Stimulated activated CD8-positive, alpha-beta memory T cell treated with anti-CD3 and anti-CD28 coated beads, Interleukin-2, amount 100 ng/mL, for 48 hours (primary cell): ENCODE data around the gene WDR86.

ENCODE experiments used
- DNase-seq, 2 donors: peaks; one replicate each; pipeline ENCODE4 v3.0.0-alpha.2; 2020; ENCODE audit warnings: low read depth in 2 of 2

The WDR86 gene

DNA sequence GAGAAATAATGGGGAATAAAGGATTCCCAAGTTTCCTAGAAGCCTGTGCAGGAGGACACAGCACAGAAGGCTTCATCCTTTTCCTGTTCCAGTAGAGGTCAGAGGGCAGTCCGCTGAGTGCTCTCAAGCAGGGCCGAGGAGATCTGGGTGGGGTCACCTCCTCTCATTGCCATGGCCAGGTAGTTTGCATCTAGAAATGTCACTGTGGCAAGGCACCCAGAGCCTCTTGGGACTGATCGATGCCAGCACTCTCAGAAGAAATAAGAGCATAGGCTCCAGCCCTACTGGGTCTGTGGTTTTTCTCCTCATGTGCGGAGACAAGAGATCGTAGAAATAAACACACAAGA is 60.4 kb downstream of the WDR86 start:
- no peak for DNase-seq

- DNase-seq = no peak
These were observed 60.9 kb downstream of the WDR86 start for GRCh38 chr7:151348970-151349369.

DNA sequence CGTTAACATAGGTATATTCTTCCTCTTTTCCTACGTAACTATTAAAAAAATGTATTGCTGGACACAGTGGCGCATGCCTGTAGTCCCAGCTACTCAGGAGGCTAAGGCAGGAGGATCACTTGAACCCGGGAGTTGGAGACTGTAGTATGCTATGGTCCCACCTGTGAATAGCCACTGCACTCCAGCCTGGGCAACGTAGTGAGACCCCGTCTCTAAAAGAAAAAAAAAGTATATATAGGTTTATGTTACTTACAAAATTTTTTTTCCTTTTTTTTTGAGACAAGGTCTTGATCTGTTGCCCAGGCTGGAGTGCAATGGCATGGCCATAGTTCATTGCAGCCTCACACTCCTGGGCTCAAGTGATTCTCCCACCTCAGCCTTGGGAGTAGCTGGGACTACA is 62.6 kb downstream of the WDR86 start:
- no peak for DNase-seq

DNA sequence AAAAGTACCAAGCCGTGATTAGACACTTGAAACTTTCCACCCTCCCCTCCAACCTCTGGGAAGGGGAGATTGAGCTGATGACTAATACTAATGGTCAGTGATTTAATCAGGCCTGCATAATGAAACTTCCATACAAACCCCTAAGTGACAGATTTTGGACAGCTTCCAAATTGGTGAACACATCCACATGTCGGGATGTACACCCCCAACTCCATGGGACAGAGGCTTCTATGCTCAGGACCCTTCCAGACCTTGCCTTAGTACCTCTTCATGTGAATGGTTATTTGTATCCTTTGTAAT is 63.4 kb downstream of the WDR86 start:
- no peak for DNase-seq

DNA sequence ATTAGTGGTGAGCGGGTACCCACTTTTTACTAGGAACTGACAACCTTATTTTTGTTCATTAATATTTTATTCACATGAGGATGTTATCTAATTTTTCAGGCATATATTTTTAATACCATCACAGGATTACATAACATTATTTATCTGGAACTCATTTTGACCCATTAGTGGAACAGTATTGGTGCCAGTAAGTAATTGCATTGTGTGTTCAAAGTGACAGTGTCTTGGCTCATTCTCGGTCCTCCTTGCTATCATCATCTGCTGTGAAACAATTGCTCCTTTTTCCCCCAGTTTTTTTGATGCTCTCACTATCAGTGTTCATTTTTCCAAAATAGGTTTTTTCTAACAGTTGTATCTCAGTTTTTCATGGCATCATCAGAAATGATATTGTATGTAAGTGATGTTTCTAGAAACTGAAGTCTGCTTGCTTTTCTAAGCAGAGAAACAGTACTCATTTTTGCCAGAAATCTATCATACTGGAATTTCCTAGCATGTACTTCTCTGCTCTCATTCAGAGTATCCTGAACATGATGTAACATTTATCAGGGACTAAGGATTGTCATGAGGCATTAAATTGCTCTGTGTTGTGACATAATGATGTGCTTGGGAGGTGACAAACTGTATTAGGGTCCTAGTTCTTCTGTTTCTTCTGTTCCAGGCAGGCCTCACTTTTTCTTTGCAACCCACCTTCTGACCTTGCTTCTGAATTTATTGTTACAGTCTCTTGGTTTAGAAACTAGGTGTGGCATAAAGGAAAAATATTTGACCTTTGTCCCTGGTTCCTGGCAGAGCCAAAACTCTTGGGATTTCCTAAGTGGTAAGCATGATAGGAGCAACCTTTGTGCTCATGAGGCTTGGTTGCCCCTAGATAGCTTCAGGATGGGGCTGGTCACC is 64.0 kb downstream of the WDR86 start:
- DNase-seq = no peak

GRCh38 chr7:151343516-151343915 is 66.3 kb downstream of the WDR86 start:
- no peak for DNase-seq

GRCh38 chr7:151342811-151343210 is 67.0 kb downstream of the WDR86 start:
- DNase-seq = no peak

DNA sequence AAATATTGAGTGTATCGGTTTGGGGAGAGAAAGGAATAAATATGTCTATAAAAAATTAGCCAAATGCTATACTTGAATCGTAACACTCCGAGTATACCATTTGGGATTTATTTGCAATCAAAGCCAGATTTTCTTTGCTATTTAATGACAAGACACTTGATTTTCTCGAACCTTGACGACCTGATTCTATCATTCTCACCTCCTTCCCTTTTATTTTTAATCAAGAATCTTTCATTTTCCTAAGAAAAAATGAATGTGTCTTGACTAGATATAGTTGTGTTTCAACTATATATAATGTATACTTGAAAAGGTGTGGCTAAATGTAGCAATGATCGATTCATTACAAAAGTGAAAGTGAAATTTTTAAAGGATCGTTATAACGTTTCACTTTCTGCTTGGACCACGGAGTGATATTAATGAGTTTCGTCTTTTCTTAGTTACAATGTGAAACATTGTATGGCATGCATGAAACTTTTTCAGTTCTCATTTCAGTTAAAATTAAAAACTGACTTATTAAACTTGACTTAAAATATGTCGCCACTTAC is 67.7 kb downstream of the WDR86 start:
- no peak for DNase-seq

GRCh38 chr7:151341357-151342101 is 68.3 kb downstream of the WDR86 start, which contains the start of gene NUB1:
Gene NUB1 (plus strand): TSS chr7:151341812. CDS start chr7:151345350, 3,538 bp downstream.
- DNase-seq = peak; percentile 91 to 92

GRCh38 chr7:151340794-151341356 is 69.0 kb downstream of the WDR86 start:
- no peak for DNase-seq

GRCh38 chr7:151339651-151340382 is 70.0 kb downstream of the WDR86 start:
- DNase-seq = no peak

DNA sequence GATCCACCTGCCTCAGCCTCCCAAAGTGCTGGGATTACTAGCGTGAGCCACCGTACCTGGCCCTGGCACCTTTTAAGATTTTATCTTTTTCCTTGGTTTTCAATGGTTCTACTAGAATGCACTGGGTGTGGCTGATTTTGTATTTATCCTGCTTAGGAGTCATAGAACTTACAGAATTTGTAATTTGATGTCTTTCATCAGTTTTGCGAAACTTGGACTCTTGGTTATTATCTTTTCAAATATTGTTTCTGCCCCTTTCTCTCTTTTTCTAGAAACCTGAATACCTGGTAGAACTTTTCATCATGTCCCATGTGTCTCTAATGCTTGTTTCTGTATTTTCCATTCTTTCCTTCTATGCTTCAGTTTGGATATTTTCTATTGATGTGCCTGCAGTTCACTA is 71.0 kb downstream of the WDR86 start:
- no peak for DNase-seq

DNA sequence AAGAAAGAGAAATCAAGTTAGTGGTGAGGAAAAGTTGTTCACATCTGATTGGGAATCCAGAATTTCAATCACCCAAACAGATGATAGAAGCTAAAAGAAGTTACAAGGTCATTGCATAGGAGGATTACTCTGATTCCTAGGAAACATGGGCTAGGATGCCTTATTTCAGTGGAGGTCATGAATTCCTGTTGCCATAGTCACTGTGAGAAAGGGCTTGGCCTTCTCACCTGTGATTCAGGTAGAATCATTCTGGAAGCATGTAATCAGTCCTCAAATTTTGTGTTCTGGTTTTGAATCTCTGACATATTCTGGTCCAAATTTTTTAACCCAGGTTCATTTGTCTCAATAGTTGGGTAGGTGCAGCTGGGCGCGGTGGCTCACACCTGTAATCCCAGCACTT is 72.5 kb downstream of the WDR86 start:
- no peak for DNase-seq

- DNase-seq = no peak
These were observed 73.7 kb downstream of the WDR86 start for GRCh38 chr7:151336027-151336708.

- DNase-seq = no peak
These were observed 75.2 kb downstream of the WDR86 start for GRCh38 chr7:151334628-151335027.
